ENCODE results near the gene ART5. TPM values are rescaled to one million over a fixed set of nuclear protein-coding genes. Genes with fewer than 3 reads are reported as not detected.
"Not testable (repeated sequence)": the region's sequence is repeated elsewhere in the genome, so short reads cannot be mapped to it uniquely, and the experiment has no call there.

ART5 gene
- total and polyA plus RNA-seq, 2 of the 4 experiments (the other 2 are of a cell fraction): not detected

DNA sequence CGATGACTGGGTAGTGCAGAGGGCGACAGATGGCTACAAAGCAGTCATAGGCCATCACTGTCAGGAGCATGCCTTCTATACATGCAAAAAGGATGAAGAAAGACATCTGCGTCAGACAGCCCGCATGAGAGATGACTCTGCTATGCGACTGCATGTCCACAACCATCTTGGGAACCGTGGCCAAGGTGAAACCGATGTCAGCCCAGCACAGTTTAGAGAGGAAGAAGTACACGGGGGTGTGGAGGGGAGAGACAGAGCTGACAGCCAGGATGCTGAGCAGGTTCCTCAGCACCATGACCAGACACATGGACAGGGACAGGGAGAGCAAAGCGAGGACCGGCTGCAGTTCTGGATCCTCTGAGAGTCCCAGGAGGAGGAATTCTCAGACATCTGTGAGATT is 41.6 kb downstream of the ART5 start:
- CTCF ChIA-PET; H3K23ac ChIP-seq (ENCODE audit: low read depth, low read length); H3K9me1 ChIP-seq (ENCODE audit: insufficient read depth, low read length); H4K91ac ChIP-seq (ENCODE audit: insufficient read depth, low read depth, low read length); H4K8ac ChIP-seq (ENCODE audit: low read depth in 2 of 2, low read length in 2 of 2); H2AK5ac ChIP-seq (ENCODE audit: low read depth, low read length); H3K4me2 ChIP-seq (ENCODE audit: low read depth, low read length); H3K9me3 ChIP-seq (ENCODE audit: control insufficient read depth, insufficient read depth, low read length); BruUV-seq (replicated peaks); H3K4me3 ChIP-seq (ENCODE audit: insufficient read depth, low read depth, low read length); H3K27ac ChIP-seq (ENCODE audit: insufficient read depth, low read length); H2BK120ac ChIP-seq (ENCODE audit: low read depth, low read length); ATAC-seq (ENCODE audit: low read depth); H3K9ac ChIP-seq (ENCODE audit: low read depth, low read length); H3K14ac ChIP-seq (replicated peaks; ENCODE audit: low read depth, low read length); H3K4ac ChIP-seq (ENCODE audit: low read depth, low read length); H2BK5ac ChIP-seq (ENCODE audit: low read depth, low read length, poor library complexity, severe bottlenecking); H2AFZ ChIP-seq (replicated peaks; ENCODE audit: low read length, poor library complexity); H3K4me1 ChIP-seq (ENCODE audit: control insufficient read depth, insufficient read depth, low read length); in situ Hi-C loops (cut with MboI; ENCODE audit: low sequenced_read_pairs); H2BK15ac ChIP-seq (ENCODE audit: low read depth, low read length); H4K5ac ChIP-seq (ENCODE audit: low read depth, low read length); intact Hi-C loops (cut with micrococcal nuclease); H3K27me3 ChIP-seq (ENCODE audit: control insufficient read depth, insufficient read depth, low read length); H4K20me1 ChIP-seq (ENCODE audit: insufficient read depth, low read length); dilution Hi-C loops (cut with HindIII; ENCODE audit: low sequenced_read_pairs, unreplicated experiment); H3K36me3 ChIP-seq (ENCODE audit: control insufficient read depth, insufficient read depth, low read length); POLR2A ChIA-PET (ENCODE audit: unreplicated experiment); H2BK20ac ChIP-seq (ENCODE audit: low read depth, low read length); H3K18ac ChIP-seq (ENCODE audit: low read depth, low read length); H3K56ac ChIP-seq (ENCODE audit: extremely low read depth, insufficient read depth, low read length); H3K79me1 ChIP-seq (ENCODE audit: low read depth in 1 of 2, low read length in 2 of 2); H2AK9ac ChIP-seq (replicated peaks; ENCODE audit: low read depth, low read length, poor library complexity); DNase-seq: not testable (repeated sequence)
- no CpG with 5 or more reads among the region's 10 CpGs for WGBS, 2 experiments (ENCODE audit: extremely low coverage in 2 of 2, insufficient read length in 1 of 2)

DNA sequence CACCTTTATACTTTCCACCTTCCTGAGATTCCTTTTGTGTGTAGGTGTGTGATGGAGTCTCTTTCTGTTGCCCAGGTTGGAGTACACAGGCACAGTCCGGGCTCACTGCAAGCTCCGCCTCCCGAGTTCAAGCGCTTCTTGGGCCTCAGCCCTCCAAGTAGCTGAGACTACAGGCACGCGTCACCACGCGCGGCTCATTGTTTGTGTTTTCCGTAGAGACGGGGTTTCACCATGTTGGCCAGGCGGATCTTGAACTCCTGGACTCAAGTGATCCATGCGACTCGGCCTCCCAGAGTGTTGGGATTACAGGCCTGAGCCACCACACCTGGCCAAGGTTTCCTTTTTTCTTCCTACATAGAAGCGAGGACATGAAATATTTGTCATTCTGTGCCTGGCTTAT is 44.0 kb downstream of the ART5 start:
- H2BK120ac ChIP-seq (ENCODE audit: low read depth, low read length); dilution Hi-C loops (cut with HindIII; ENCODE audit: low sequenced_read_pairs, unreplicated experiment); intact Hi-C loops (cut with micrococcal nuclease); DNase-seq; CTCF ChIA-PET; H4K5ac ChIP-seq (ENCODE audit: low read depth, low read length); H2AFZ ChIP-seq (replicated peaks; ENCODE audit: low read length, poor library complexity); H2AK5ac ChIP-seq (ENCODE audit: low read depth, low read length); H4K20me1 ChIP-seq (ENCODE audit: insufficient read depth, low read length); in situ Hi-C loops (cut with MboI; ENCODE audit: low sequenced_read_pairs); ATAC-seq (ENCODE audit: low read depth); H3K27me3 ChIP-seq (ENCODE audit: control insufficient read depth, insufficient read depth, low read length); H3K4me3 ChIP-seq (ENCODE audit: insufficient read depth, low read depth, low read length); H3K56ac ChIP-seq (ENCODE audit: extremely low read depth, insufficient read depth, low read length); BruUV-seq (replicated peaks); H3K9me3 ChIP-seq (ENCODE audit: control insufficient read depth, insufficient read depth, low read length); H2AK9ac ChIP-seq (replicated peaks; ENCODE audit: low read depth, low read length, poor library complexity); H3K9ac ChIP-seq (ENCODE audit: low read depth, low read length); H3K79me1 ChIP-seq (ENCODE audit: low read depth in 1 of 2, low read length in 2 of 2); H3K9me1 ChIP-seq (ENCODE audit: insufficient read depth, low read length); H3K4me1 ChIP-seq (ENCODE audit: control insufficient read depth, insufficient read depth, low read length); H4K8ac ChIP-seq (ENCODE audit: low read depth in 2 of 2, low read length in 2 of 2); POLR2A ChIA-PET (ENCODE audit: unreplicated experiment); H4K91ac ChIP-seq (ENCODE audit: insufficient read depth, low read depth, low read length); H3K36me3 ChIP-seq (ENCODE audit: control insufficient read depth, insufficient read depth, low read length); H2BK20ac ChIP-seq (ENCODE audit: low read depth, low read length); H3K4ac ChIP-seq (ENCODE audit: low read depth, low read length); H3K27ac ChIP-seq (ENCODE audit: insufficient read depth, low read length); H3K18ac ChIP-seq (ENCODE audit: low read depth, low read length); H2BK5ac ChIP-seq (ENCODE audit: low read depth, low read length, poor library complexity, severe bottlenecking); H2BK15ac ChIP-seq (ENCODE audit: low read depth, low read length); H3K4me2 ChIP-seq (ENCODE audit: low read depth, low read length); H3K14ac ChIP-seq (replicated peaks; ENCODE audit: low read depth, low read length); H3K23ac ChIP-seq (ENCODE audit: low read depth, low read length): not testable (repeated sequence)
- 74% methylated on average over 9 of the region's 15 CpGs; no CpG with 5 or more reads in 1 of the 2 experiments for WGBS, 2 experiments (ENCODE audit: extremely low coverage in 2 of 2, insufficient read length in 1 of 2)
